HG02970 (cell line): ENCODE results near the gene IER2.
A peak's percentile ranks its signal among the peaks of the same experiment; 100 is the strongest.
"Not testable (repeated sequence)": the region's sequence is repeated elsewhere in the genome, so short reads cannot be mapped to it uniquely, and the experiment has no call there.

Experiments used
- ATAC-seq: cut with Tn5 transposase; IDR thresholded peaks from one replicate; pipeline ENCODE4 v1.9.1; 2021; ENCODE audit warnings: mild to moderate bottlenecking, moderate library complexity, moderate number of reproducible peaks; ENCODE audit not compliant: unreplicated experiment, low FRiP score

Gene IER2

GRCh38 chr19:13162724-13163608, 12.8 kb downstream of the IER2 start:
- peak; percentile 44 for ATAC-seq

- ATAC-seq: no peak
Observed at GRCh38 chr19:13163609-13164342, 13.6 kb downstream of the IER2 start.

GRCh38 chr19:13164343-13165161, 14.3 kb downstream of the IER2 start:
- ATAC-seq: no peak

- no peak for ATAC-seq
Observed at GRCh38 chr19:13165162-13165997, 15.2 kb downstream of the IER2 start.

- ATAC-seq: not testable (repeated sequence)
Observed at GRCh38 chr19:13166151-13166550, 15.9 kb downstream of the IER2 start.

- ATAC-seq: no peak
Observed at GRCh38 chr19:13169769-13170168, 19.6 kb downstream of the IER2 start.

- no peak for ATAC-seq
Observed at GRCh38 chr19:13171146-13171545, 20.9 kb downstream of the IER2 start.

- no peak for ATAC-seq
Observed at GRCh38 chr19:13172346-13173138, 22.3 kb downstream of the IER2 start.

GRCh38 chr19:13173139-13173737, 23.0 kb downstream of the IER2 start:
- no peak for ATAC-seq

GRCh38 chr19:13176345-13176744, 26.1 kb downstream of the IER2 start:
- ATAC-seq: no peak

GRCh38 chr19:13177584-13177983, 27.4 kb downstream of the IER2 start:
- ATAC-seq: not testable (repeated sequence)

- ATAC-seq: not testable (repeated sequence)
Observed at GRCh38 chr19:13178291-13178690, 28.1 kb downstream of the IER2 start.

GRCh38 chr19:13181747-13182388, 31.7 kb downstream of the IER2 start:
- ATAC-seq: no peak

- ATAC-seq: not testable (repeated sequence)
Observed at GRCh38 chr19:13184926-13185325, 34.7 kb downstream of the IER2 start.

- not testable (repeated sequence) for ATAC-seq
Observed at GRCh38 chr19:13185763-13186657, 35.8 kb downstream of the IER2 start.

- not testable (repeated sequence) for ATAC-seq
Observed at GRCh38 chr19:13186688-13187087, 36.5 kb downstream of the IER2 start.

GRCh38 chr19:13187419-13187818, 37.2 kb downstream of the IER2 start:
- ATAC-seq: no peak
